Measurements from ENCODE around the gene STPG3. TPM values are rescaled to one million over a fixed set of nuclear protein-coding genes. Genes with fewer than 3 reads are reported as not detected.

Gene STPG3
- total and polyA plus RNA-seq, 2 experiments from 2014 or later = not detected

- no peak for TF ChIP-seq CTCF (conservative IDR thresholded peaks at IDR 0.05; ENCODE audit: low read depth in 2 of 2)
- TF ChIP-seq ZNF462 (CRISPR knock-in tag; IDR thresholded peaks at IDR 0.05) = no peak
- TF ChIP-seq POLR2AphosphoS5 (IDR thresholded peaks at IDR 0.05; ENCODE audit: low read depth) = no peak
- TF ChIP-seq JUNB (IDR thresholded peaks at IDR 0.05; ENCODE audit: unreplicated experiment) = no peak
These were observed 24.6 kb upstream of the STPG3 start (continued) for GRCh38 chr9:137226338-137227053.

- Histone ChIP-seq H2AFZ (no peak within 1 kb of the TSS), H3K4me3 (no peak within 1 kb of the TSS), H3K4me1 (ENCODE audit: insufficient read depth) (no peaks in the 10 kb centered on the region; the same call in 1 of the 2 replicates), H3K27me3 (ENCODE audit: insufficient read depth) (peaks cover 9% of the 10 kb centered on the region; the same call in 1 of the 2 replicates), H3K9me2 (ENCODE audit: insufficient read depth) (no peaks in the 10 kb centered on the region), H3K36me3 (ENCODE audit: insufficient read depth) (no peaks in the 10 kb centered on the region), H3K4me2 (peak within 1 kb of the TSS; percentile 66; the same call in 1 of the 2 replicates), H4K20me1 (replicated peaks; ENCODE audit: insufficient read depth) (no peaks in the 10 kb centered on the region), H3K79me2 (replicated peaks; ENCODE audit: insufficient read depth) (no peaks in the 10 kb centered on the region), H3F3A (replicated peaks; ENCODE audit: low read depth) (0 out of 2 replicates have a peak, but pooled peaks cover 6% of the 10 kb centered on the region), H3K27ac (ENCODE audit: low read depth) (no peak within 1 kb of the TSS)
- ATAC-seq (peak; percentile 62), DNase-seq (ENCODE audit: low spot score) (peak; percentile 93)
- Mint-ChIP-seq H3K36me3 (ENCODE audit: low read depth) (no peaks in the 10 kb centered on the region), H3K9me3 (no peaks in the 10 kb centered on the region), H3K4me1 (peaks cover 2% of the 10 kb centered on the region; the same call in 2 of the 3 replicates), H3K27ac (no peak within 1 kb of the TSS), H3K27me3 (ENCODE audit: insufficient read depth, low read depth, poor library complexity) (peaks cover 3% of the 10 kb centered on the region), H3K4me3 (no peak within 1 kb of the TSS)
- TF ChIP-seq ZNF114 (CRISPR knock-in tag; IDR thresholded peaks at IDR 0.05) (no peak), ZNF331 (CRISPR knock-in tag; IDR thresholded peaks at IDR 0.05; ENCODE audit: low read depth) (no peak), CTCF (conservative IDR thresholded peaks at IDR 0.05; ENCODE audit: low read depth in 2 of 2) (peak; percentile 87 to 98)
These were observed 23.8 kb upstream of the STPG3 start, which contains the start of gene RNF224 for GRCh38 chr9:137227054-137227852. RNF224 (plus strand) TSS chr9:137227502; CDS start chr9:137228336, 834 bp downstream.

Measured in GM23338 (cell line).